ENCODE results near the gene SOX8.
"Not testable (repeated sequence)": the region's sequence is repeated elsewhere in the genome, so short reads cannot be mapped to it uniquely, and the experiment has no call there.

SOX8 gene

DNA sequence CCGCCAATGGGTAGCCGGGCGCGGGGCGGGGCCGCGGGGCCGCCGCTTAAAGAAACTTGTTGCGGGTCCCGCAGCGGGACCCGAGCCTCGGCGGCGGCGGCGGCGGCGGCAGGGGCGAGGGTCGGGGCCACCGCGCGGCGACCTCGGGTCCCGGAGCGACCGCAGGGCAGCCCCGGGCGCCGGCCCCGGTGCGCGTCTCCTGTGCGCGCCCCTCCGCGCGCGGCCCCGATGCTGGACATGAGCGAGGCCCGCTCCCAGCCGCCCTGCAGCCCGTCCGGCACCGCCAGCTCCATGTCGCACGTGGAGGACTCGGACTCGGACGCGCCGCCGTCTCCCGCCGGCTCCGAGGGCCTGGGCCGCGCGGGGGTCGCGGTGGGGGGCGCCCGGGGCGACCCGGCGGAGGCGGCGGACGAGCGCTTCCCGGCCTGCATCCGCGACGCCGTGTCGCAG, at the start of gene SOX8:
TSS of gene SOX8 (plus strand) at position 76 of the 450 bp plus-strand sequence. CDS start at position 229, 153 bp downstream.
- no peak for DNase-seq

DNA sequence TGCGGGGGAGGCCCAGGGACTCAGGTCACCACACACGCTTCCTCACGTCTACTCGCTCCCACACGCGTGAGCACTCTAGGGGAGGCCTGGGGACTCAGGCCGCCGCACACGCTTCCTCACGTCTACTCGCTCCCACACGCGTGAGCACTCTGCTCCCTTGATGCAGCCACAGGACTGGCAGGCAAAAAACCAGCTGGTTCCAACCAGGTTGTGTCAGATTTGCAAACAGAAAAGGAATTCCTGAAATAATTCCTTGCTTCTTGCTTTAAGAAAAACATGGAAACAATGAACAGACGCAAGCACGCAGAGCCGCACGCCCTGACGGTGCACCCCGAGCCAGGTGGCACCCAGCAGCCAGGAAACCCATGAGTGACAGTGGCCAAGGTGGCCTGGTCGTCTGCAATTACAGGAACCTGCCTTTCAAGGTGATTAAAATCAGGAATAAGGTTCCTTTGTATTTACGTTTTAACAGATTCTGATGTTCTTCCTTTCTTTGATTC, 48.7 kb upstream of the SOX8 start:
- no peak for DNase-seq

DNA sequence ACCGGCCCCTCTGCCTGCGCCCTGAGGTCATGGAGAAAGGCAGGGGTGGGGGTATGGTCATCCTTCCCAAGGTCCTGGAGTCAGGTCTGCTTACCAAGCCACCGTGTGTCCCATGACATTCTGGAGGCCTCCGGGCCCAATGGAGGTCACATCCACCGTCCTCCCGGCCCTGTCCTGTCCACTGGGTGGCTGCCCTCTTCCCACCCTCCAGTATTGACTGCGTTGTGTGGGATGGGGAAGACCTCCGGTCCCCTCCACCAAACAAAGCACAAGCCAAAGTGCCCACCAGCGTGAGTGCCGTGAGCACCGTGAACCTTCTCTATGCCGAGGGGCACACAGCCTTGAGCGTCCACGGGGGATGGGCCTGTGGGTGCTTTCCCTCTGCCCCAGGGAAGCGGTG, 48.0 kb upstream of the SOX8 start:
- no peak for DNase-seq

DNA sequence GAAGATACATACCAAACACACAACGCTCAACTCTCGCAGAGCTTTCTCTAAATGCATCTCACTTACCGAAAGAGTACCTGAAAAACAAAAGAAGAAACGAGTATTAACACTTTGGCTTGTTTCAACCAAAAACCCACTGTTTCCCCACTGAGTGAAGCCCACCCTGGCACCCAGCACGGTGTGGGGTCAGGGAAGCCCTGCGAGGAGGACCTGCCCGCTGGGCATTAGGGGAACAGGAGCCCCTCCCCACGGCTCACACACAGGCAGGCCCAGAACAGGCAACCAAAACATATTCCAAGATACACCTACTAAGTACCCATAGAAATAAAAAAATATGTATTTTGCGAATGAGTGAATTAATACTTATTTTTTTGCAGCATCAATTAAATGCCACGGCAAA, 47.4 kb upstream of the SOX8 start:
- DNase-seq: no peak

DNA sequence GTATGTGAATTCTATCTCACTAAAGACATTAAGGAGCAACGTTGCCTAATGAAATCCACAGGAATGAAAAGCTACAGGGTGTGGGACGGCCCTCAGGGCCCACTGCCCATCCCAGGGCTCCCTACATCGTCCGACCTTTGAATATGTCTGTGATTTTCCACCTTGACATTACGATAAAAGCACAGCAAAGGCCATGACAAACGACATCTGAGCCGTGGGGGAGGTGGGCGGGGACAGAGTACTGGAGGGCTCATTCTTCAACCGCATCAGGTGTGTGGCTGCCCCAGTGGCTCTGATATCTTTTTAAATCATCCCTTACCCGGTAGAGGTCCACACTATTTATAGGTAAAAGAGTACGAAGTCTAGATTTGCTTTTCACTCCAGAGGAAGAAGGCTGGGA, 45.9 kb upstream of the SOX8 start:
- no peak for DNase-seq

DNA sequence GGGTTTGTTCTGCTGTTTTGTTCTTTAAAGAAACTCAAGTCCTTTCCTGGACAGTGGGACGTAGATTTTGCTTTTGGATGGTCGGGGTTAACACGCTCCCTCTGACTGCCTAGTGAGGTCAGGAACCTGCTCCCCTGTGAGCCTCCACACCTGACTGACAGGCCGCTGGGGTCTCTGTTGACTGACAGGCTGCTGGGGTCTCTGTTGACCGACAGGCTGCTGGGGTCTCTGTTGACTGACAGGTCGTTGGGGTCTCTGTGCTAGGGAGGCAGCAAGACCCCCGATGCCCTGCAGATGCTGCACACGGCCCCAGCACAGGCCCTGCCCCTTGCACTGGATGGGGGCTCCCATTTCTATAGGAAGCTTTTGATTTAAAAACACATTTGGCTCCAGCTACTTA, 44.3 kb upstream of the SOX8 start:
- no peak for DNase-seq

DNA sequence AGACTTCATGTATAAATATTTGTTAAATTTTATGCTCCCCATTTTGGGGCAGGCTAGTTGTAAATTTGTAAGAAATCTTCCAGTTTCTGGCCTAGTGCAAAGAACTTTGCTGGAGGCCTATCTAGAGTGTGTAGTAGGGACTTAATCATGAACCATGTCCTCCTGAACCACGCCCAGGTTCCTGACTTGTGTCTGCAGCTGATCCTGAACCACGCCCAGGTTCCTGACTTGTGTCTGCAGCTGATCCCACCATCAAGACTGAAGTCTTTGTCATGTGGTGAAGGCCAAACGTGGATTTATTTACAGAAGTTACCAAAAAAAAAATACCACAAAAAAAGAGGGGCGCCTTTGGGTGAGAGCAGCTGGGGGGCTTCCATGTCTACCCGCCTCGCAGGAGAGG, 43.8 kb upstream of the SOX8 start:
- no peak for DNase-seq

DNA sequence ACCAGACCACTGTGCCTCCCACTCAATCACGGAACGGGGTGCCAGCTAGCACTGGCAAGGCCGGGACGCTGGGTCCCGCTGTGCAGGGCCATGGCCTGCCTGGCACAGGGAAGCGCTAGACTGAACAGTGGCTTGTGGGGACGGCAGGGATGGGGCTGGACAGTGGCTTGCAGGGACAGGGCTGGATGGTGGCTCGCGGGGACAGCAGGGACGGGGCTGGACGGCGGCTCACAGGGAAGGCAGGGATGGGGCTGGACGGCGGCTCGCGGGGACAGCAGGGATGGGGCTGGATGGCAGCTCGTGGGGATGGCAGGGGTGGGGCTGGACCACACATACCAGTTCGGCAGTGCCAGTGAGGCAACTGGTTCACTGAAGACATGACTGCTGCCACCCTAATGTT, 43.4 kb upstream of the SOX8 start:
- no peak for DNase-seq

DNA sequence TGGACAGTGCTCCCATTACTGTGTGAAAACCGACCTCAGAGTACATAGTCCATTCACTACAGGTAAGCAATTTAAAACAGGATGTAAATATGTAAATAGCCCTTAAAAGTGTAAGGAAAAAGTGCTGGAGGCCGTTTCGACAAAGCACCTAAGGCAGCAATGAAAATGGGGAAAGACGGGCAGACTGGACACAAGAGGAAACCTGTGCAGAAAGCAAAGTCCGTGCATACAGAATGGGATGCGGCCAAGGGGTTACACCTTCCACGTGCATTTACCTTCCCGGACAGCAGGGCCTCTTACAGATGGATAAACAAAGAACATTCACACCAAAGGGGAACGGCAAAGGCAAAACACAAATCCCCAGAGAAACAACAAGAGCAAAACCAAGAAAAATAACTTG, 42.8 kb upstream of the SOX8 start:
- DNase-seq: no peak

DNA sequence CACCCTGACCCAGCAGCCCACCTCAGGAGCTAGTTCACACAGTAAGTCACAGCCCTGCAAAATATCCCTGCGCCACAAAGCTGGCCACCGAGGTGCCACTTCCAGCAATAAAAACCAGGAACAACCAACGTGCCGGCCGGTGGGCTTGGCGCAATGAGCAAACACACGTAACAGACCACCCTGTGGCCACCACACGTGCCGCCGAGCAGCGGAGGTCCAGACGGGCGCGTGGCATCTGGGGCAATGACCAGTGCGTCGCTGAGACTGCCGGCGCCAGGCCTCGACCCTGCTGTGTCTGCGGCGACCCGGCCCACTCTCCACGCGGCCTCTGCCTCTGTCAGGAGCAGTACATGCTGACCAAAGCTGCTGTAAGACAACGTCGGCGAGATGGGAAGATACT, 42.3 kb upstream of the SOX8 start:
- no peak for DNase-seq

DNA sequence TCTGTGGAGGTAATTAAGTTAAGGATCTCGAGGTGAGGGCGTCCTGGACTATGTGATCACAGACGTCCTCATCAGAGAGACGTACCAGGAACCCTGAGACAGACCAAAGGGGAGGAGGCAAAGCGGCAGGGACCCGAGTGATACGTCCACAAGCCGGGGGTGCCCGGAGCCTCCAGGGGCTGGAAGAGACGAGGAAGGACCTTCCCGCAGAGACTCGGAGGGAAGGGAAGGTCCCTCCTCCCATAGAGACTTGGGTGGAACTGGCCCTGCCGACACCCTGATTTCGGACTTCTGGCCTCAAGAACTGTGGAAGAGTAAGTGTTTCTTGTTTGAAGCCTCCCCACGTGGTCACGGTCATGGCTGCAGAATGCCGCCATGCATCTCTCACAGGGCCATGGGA, 41.6 kb upstream of the SOX8 start:
- DNase-seq: no peak

DNA sequence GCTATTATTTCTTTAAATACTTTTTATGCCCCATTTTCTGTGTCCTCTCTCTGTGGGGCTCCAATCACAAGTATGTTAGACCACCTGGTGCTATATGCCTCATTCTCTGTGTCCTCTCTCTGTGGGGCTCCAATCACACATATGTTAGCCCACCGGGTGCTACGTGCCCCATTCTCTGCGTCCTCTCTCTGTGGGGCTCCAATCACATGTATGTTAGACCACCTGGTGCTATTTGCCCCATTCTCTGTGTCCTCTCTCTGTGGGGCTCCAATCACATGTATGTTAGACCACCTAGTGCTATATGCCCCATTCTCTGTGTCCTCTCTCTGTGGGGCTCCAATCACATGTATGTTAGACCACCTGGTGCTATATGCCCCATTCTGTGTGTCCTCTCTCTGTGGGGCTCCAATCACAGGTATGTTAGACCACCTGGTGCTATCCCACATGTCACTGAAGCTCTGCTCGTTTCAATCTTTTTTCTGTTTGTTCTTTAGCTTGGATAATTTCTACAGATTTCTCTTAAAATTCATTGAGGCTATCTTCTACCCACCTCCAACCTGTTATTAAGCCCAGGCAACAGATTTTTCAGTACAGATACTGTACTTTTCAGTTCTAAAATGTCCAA, 39.0 kb upstream of the SOX8 start:
- DNase-seq: no peak

DNA sequence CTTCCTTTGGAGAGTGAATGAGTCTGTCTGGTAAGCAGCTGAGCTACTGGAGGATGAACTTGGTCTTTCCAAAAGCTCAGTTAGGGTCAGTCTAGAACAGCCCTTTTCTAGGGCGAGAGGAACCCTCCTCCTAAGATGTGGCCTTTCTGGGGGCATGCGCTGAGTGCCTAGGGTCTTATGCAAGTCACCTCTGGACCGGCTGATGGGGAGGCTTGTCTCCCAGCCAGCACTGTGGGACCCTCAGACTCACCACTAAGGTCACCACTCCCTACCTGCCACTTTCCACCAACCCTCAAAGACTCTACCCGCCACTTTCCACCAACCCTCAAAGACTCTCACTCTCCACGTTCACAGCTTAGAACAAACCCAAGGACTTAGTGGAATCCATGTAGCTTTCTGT, 37.6 kb upstream of the SOX8 start:
- no peak for DNase-seq

DNA sequence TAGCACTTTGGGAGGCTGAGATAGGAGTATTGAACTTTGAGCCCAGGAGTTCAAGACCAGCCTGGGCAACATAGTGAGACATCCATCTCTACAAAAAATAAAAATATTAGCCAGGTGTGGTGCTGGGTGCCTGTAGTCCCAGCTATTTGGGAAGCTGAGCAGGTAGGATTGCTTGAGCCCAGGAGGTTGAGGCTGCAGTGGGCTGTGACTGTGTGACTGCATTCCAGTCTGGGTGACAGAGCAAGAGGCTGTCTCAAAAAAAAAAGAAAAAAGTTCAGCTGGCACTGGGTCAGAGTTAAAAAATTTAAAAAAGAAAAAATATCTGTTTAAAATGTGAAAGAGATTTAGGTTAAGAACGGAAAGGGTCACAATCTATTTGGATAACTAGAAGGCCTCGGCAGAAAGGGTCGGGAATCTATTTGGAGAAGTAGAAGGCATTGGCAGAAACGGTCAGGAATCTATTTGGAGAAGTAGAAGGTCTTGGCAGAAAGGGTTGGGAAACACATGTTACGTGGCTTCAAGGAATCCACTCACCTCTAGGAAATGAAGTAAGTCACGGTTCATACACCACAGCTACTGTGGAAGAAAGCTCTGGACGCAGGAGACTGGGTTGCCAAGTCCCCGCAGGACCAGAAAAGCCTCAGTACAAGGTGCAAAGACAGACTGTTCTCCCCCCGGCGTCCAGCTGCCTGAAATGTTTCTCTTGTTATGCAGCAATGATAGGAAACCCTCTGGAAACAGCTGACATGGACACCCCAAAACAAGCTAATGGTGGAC, 36.1 kb upstream of the SOX8 start:
- DNase-seq: no peak

DNA sequence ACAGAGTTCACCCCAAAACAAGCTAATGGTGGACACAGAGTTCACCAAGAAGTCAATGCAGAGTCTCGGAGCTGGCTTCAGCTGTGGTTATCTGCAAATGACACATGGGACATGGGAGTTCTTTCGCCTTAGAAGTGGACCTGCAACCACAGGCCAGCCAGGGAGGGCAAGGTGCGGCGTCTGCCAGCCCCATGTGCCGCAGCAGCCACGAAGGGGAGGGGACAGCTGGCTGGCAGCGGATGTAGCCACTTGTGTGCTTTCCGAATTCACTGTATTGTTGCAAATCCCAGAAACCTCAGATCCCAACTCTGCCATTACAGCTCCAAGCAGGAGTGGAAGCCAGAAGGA, 35.5 kb upstream of the SOX8 start:
- DNase-seq: no peak

DNA sequence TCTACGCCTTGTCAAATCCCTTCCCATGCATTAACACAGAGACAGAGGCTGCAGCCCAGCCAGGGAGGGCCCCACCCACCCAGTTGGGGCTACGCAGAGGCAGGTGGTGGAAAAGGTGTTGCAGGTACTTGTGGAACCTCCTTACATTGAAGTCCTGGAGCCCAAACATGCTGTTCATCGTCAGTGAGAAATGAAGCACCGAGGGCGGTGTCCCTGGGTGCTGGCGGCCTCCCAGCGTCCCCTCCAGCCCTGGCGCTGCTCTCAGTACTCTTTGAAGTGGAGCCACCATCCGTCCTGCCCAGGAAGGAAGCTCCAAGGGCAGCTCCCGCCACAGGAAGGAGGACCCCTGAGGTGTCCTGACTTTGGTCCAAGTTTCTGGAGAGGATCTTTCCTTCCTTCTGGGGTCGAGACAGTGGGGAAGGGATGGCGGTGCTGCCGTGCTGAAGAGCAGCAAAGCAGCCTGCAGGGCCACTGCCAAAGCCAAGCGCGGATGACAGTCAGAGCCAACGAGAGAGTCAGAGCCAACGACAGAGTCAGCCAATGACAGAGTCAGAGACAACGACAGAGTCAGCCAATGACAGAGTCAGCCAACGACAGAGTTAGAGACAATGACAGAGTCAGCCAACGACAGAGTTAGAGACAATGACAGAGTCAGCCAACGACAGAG, 34.2 kb upstream of the SOX8 start:
- DNase-seq: no peak

DNA sequence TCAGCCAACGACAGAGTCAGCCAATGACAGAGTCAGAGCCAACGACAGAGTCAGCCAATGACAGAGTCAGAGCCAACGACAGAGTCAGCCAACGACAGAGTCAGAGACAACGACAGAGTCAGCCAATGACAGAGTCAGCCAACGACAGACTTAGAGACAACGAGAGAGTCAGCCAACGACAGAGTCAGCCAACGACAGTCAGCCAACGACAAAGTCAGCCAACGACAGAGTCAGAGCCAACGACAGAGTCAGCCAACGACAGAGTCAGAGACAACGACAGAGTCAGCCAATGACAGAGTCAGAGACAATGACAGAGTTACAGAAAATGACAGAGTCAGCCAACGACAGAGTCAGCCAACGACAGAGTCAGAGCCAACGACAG, 33.7 kb upstream of the SOX8 start:
- DNase-seq: not testable (repeated sequence)

DNA sequence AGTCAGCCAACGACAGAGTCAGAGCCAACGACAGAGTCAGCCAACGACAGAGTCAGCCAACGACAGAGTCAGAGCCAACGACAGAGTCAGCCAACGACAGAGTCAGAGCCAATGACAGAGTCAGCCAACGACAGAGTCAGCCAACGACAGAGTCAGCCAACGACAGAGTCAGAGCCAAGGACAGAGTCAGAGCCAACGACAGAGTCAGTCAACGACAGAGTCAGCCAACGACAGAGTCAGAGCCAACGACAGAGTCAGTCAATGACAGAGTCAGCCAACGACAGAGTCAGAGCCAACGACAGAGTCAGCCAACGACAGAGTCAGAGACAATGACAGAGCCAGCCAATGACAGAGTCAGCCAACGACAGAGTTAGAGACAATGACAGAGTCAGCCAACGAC, 32.8 kb upstream of the SOX8 start:
- not testable (repeated sequence) for DNase-seq

DNA sequence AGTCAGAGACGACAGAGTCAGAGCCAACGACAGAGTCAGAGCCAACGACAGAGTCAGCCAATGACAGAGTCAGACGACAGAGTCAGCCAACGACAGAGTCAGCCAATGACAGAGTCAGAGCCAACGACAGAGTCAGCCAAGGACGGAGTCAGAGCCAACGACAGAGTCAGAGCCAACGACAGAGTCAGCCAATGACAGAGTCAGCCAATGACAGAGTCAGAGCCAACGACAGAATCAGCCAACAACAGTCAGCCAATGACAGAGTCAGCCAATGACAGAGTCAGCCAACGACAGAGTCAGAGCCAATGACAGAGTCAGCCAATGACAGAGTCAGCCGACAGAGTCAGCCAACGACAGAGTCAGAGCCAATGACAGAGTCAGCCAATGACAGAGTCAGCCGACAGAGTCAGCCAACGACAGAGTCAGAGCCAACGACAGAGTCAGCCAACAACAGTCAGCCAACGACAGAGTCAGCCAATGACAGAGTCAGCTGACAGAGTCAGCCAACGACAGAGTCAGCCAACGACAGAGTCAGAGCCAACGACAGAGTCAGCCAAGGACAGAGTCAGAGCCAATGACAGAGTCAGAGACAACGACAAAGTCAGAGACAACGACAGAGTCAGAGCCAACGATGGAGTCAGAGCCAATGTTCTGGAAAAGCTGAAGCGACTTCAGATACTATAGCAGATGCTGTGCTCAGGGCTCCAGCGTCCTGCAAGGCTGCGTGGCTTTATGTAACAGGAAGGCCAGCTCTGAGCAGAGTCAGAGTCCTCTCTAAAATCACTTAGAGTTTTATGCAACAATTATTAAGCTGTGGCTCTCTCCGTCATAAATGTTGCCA, 30.6 kb upstream of the SOX8 start:
- not testable (repeated sequence) for DNase-seq

DNA sequence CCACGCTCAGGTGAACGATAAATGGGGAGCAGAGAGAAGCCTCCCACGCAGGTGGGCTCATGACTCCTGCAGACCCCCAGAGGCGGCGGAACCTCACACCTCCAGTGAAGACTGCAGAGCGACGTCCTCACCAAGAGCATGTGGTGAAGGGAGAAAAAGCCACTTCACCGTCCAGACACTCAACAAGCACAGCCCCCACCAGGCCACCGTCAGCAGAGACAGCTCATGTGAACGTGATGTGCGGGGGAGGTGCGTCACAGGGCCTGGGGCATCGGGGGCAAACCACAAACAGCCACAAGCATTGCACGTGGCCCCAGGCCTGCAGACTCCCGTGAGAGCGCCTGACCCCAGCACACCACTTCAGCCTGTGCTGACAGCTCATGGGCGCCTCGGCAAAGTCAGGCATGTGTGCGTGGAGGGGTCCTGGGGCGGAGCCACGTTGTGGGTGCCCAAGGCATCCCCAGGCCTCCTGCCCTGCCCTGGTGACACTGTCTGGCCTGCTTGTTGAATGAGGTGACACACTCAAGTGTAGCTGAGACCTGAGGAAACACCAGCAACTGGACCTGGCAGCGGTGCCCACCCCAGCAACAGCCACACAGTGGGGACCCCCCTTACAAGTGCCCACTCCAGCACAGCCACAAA, 29.8 kb upstream of the SOX8 start:
- DNase-seq: no peak

DNA sequence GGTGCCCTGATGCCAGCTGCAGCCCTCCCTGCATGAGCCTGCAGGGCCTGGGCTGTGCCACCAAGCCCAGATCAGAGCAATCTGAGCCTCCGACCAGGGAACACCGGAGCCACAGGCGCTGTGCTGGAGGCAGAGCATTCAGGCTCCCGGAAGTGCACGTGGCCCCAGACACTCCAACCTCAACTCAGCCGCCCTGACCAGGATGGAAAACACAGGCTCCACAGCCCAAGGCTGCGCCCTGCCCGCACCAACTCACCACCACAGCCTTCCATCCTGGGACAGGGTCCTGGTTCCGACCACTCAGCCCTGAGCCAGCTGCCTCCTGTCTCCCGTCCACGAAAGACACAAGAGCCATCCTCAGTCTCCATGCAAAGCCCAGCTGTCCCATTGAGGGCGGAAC, 29.2 kb upstream of the SOX8 start:
- DNase-seq: no peak

DNA sequence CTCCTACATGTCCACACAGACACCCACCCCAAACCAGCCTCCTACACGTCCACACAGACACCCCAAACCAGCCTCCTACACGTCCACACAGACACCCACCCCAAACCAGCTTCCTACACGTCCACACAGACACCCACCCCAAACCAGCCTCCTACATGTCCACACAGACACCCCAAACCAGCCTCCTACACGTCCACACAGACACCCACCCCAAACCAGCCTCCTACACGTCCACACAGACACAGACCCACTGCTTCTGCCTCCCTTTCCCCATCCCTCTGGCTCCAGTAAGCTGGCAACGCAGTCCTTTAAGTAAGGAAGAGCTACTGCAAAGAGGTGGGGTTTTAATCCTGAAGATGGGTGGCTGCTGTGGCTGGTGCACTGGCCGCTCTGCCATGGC, 27.8 kb upstream of the SOX8 start:
- not testable (repeated sequence) for DNase-seq

DNA sequence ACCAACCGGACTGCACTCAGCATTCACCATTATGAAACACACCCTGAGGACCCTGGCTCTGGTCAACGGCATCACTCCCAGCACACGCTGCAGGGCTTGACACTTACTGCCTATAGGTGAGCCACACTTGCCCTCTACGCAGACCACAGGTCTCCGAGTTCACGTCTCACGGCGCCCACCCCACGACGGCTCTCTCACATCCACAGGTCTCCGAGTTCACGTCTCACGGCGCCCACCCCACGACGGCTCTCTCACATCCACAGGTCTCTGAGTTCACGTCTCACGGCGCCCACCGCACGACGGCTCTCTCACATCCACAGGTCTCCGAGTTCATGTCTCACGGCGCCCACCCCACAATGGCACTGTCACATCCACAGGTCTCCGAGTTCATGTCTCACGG, 25.8 kb upstream of the SOX8 start:
- DNase-seq: not testable (repeated sequence)

Measured in stimulated activated CD4-positive, alpha-beta T cell treated with anti-CD3 and anti-CD28 coated beads, Interleukin-4, amount 100 ng/mL, for 1 hour (primary cell).